WERI-Rb-1 (cell line): Measurements from ENCODE around the gene SETD5.

ENCODE experiments used
- DNase-seq: peaks from one replicate; pipeline ENCODE4 v3.0.0-alpha.2; 2020
- H3K27ac ChIP-seq: fragments of 250-450 bp; sonication (Bioruptor Pico); 2 replicates; pipeline ENCODE4 v1.5.1; 2020; ENCODE audit warnings: mild to moderate bottlenecking, moderate library complexity
- H3K27me3 ChIP-seq: fragments of 250-450 bp; sonication (Bioruptor Pico); 2 replicates; pipeline ENCODE4 v1.5.1; 2021; ENCODE audit warnings: mild to moderate bottlenecking, low read depth, moderate library complexity; ENCODE audit not compliant: insufficient read depth, severe bottlenecking
- H3K36me3 ChIP-seq: fragments of 250-450 bp; sonication (Bioruptor Pico); 2 replicates; pipeline ENCODE4 v1.5.1; 2020; ENCODE audit warnings: mild to moderate bottlenecking, moderate library complexity
- H3K4me3 ChIP-seq: 2 replicates; pipeline ENCODE4 v1.5.1; 2011; ENCODE audit warnings: low read depth, mild to moderate bottlenecking, control low read depth, low read length
- H3K9me3 ChIP-seq: fragments of 250-450 bp; sonication (Bioruptor Pico); 2 replicates; pipeline ENCODE4 v1.5.1; 2021; ENCODE audit warnings: mild to moderate bottlenecking, moderate library complexity; ENCODE audit not compliant: severe bottlenecking
- TF ChIP-seq, protein P1 (sequence below): IDR thresholded peaks from 2 replicates; pipeline ENCODE4 v1.5.1; 2011; ENCODE audit warnings: low read depth, mild to moderate bottlenecking, control low read depth, inconsistent platforms, low read length

SETD5 gene

DNA sequence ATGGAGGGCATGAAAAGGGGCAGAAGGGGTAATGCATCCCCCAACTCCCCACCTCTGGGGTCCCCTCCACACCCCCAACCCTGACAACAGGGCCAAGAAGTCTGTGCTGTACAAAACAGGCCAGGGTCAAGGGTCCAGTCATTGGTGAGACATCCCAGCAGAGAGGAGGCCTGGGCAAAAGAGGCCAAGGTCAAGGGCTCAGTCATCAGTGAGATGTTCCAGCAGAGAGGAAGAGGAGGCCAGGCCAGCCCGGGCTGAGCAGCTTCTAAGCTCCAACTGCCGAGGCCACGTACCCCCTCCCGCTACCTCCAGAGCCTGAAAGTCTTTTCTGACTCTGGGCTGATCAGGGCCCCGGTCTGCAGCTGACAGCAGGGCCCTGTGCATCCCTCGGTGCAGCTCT, 103.8 kb downstream of the SETD5 start:
- Histone ChIP-seq H3K27me3 (no peaks in the 10 kb centered on the region), H3K4me3 (no peak overlapping the region), H3K9me3 (no peaks in the 10 kb centered on the region), H3K27ac (no peak overlapping the region), H3K36me3 (peaks cover 28% of the 10 kb centered on the region)
- TF ChIP-seq, protein P1, sequence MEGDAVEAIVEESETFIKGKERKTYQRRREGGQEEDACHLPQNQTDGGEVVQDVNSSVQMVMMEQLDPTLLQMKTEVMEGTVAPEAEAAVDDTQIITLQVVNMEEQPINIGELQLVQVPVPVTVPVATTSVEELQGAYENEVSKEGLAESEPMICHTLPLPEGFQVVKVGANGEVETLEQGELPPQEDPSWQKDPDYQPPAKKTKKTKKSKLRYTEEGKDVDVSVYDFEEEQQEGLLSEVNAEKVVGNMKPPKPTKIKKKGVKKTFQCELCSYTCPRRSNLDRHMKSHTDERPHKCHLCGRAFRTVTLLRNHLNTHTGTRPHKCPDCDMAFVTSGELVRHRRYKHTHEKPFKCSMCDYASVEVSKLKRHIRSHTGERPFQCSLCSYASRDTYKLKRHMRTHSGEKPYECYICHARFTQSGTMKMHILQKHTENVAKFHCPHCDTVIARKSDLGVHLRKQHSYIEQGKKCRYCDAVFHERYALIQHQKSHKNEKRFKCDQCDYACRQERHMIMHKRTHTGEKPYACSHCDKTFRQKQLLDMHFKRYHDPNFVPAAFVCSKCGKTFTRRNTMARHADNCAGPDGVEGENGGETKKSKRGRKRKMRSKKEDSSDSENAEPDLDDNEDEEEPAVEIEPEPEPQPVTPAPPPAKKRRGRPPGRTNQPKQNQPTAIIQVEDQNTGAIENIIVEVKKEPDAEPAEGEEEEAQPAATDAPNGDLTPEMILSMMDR = no peak
- DNase-seq = no peak

DNA sequence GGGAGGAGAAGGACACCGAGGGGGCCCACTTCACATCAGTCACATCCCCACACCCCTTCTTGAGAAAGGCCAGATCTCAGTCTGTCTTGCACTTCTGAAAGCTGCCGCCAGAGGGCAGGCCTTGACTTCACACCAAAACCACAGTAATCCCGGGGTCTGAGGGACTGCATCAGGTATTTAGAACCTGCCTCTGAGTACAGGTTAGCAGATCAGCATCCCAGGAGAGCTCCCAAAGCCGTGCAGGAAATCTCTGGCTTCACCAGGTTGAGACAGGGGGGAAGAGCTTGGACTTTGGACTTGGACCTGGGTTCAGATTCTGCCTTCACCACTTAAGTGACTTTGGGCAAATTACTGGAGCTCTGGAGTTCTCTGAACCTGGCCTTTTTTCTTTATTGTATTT, 105.9 kb downstream of the SETD5 start:
- peaks cover 32% of the 10 kb centered on the region for H3K36me3 ChIP-seq
- no peak overlapping the region for H3K27ac ChIP-seq
- H3K4me3 ChIP-seq = no peak overlapping the region
- H3K27me3 ChIP-seq = no peaks in the 10 kb centered on the region
- no peaks in the 10 kb centered on the region for H3K9me3 ChIP-seq
- TF ChIP-seq, protein P1 = peak; percentile 90
- peak; percentile 81 for DNase-seq

DNA sequence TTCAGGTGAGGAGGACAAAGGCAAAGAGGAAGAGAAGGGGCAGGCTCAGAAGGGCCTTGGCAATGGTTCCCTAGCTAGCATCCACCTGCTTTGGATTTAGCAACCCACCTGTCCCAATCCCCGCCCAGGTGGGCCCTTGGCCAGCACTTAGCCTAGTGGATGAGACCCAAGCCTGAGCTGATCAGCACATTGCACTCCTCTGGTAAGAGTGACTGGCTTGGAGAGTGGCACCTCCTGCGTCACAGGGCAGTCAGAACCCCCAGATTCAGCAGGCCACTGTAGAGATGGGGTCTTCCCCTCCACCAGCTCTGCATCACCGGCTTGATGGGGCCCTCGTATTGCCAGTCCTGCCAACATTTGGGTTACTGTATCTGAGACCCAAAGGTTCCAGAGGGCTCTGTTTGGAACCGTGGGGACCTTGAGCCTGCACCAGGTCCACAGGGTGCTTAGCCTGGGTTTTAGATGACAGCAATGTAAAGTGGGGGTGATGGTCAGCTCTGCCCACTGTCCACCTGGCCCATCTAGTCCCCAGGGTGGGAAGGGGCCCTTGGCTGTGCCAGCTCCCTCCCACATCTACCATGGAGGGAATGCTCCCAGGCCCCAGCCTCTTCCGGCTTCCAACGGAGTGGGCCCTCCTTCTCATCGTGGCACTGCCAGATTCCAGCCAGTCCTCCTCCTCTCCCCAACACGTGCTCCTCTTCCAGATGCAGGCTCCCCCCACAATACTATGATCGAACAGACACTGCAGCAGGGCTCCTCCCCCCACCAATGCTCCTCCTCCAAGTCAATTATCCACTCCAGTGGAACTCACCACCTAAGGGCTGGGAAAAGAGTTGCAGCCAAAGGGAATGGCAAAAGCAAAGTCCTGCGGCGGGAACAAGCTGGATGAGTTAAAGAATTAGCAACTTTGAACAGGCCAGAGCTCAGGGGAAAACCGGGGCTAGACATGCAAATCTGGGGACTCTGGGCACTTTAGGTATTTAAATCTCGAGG, 110.5 kb downstream of the SETD5 start:
- Histone ChIP-seq H3K27ac (no peak overlapping the region), H3K9me3 (no peaks in the 10 kb centered on the region), H3K27me3 (no peaks in the 10 kb centered on the region), H3K36me3 (peaks cover 17% of the 10 kb centered on the region), H3K4me3 (no peak overlapping the region)
- DNase-seq = no peak
- TF ChIP-seq, protein P1 = no peak

DNA sequence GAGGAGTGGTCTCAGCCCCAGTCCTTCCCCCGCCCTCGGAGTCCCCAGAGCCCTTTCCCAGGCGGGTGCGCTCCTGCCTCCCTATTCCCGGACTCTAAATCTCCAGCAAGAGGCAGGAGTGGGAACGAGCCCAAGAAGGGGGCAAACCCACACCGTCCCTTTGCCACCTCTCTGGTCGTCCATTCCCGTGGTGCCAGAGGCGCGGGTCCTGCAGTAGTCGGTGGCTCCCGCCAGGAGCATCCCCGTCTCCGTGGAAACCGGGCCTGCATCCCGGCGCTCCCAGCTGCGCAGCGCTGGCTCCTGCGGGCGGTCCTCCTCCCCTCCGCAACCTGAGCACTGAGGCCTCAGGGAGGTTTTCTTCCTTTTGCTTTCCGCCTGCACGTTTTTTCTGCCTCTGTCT, 111.4 kb downstream of the SETD5 start:
- H3K27ac ChIP-seq = no peak overlapping the region
- H3K36me3 ChIP-seq = peaks cover 8% of the 10 kb centered on the region
- TF ChIP-seq, protein P1 = no peak
- DNase-seq = no peak
- no peak overlapping the region for H3K4me3 ChIP-seq
- no peaks in the 10 kb centered on the region for H3K9me3 ChIP-seq
- H3K27me3 ChIP-seq = no peaks in the 10 kb centered on the region

DNA sequence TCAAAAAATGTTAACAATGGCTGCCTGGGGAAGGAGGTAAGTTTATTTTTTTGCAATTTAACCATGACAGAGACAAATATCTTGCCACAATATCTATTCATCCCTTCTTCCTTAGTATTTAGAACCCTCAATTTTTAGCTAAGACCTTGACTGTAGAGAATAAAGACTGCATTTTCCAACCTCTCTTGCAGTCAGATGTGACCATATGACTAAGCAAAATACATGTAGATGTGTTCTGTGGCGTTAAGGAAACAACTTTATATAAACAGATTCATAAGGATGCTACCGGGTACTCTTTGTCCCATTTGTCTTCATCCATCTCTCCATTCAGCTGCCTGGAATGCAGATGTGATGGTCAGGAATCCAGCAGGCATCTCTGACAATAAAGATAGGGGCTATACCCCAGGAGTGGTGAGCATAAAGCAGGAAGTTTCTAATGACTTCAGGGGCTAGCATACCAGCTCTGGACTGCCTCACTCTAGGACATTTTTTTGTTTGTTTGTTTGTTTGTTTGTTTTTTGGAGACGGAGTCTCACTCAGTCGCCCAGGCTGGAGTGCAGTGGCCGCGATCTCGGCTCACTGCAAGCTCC, 115.1 kb downstream of the SETD5 start:
- no peak overlapping the region for H3K4me3 ChIP-seq
- TF ChIP-seq, protein P1 = no peak
- no peaks in the 10 kb centered on the region for H3K27me3 ChIP-seq
- no peaks in the 10 kb centered on the region for H3K9me3 ChIP-seq
- H3K36me3 ChIP-seq = no peaks in the 10 kb centered on the region
- no peak for DNase-seq
- no peak overlapping the region for H3K27ac ChIP-seq
